Measurements from ENCODE around the gene GYS1.
"Not testable (repeated sequence)": the region's sequence is repeated elsewhere in the genome, so short reads cannot be mapped to it uniquely, and the experiment has no call there.

- not testable (repeated sequence) for TF ChIP-seq RARB (CRISPR knock-in tag; IDR thresholded peaks at IDR 0.05); SNAI2 (CRISPR knock-in tag; IDR thresholded peaks at IDR 0.05); ZNF8 (CRISPR knock-in tag; IDR thresholded peaks at IDR 0.05); CSRNP3 (CRISPR knock-in tag; IDR thresholded peaks at IDR 0.05); OSR1 (CRISPR knock-in tag; IDR thresholded peaks at IDR 0.05); ISL1 (CRISPR knock-in tag; IDR thresholded peaks at IDR 0.05); POU6F1 (CRISPR knock-in tag; IDR thresholded peaks at IDR 0.05; ENCODE audit: borderline replicate concordance, low read depth); ESRRG (CRISPR knock-in tag; IDR thresholded peaks at IDR 0.05); ZNF565 (CRISPR knock-in tag; conservative IDR thresholded peaks at IDR 0.05; ENCODE audit: low read depth)
Measured at GRCh38 chr19:49038557-49039276, 45.6 kb upstream of the GYS1 start.
